ENCODE measurements around the gene BECN2.

Gene BECN2

GRCh38 chr1:241918879-241919278, 38.7 kb upstream of the BECN2 start:
- Histone ChIP-seq H3K4me1 (ENCODE audit: insufficient read depth, low read length) (no peaks in the 10 kb centered on the region), H3K4me2 (ENCODE audit: insufficient read depth, low read length) (no peak overlapping the region), H3K4me3 (ENCODE audit: low read depth in 1 of 2, low read length in 2 of 2) (no peak overlapping the region), H3K9me3 (ENCODE audit: insufficient read depth, low read length, severe bottlenecking) (no peaks in the 10 kb centered on the region), H3K9ac (ENCODE audit: low read depth, low read length) (no peak overlapping the region), H3K36me3 (ENCODE audit: insufficient read depth, low read length) (no peaks in the 10 kb centered on the region), H2AFZ (ENCODE audit: low read depth, low read length) (no peak overlapping the region), H3K27ac (ENCODE audit: low read length) (no peak overlapping the region), H3K79me2 (ENCODE audit: insufficient read depth, low read length) (no peaks in the 10 kb centered on the region), H4K20me1 (ENCODE audit: insufficient read depth, low read length) (no peaks in the 10 kb centered on the region), H3K27me3 (ENCODE audit: insufficient read depth, low read length, poor library complexity) (no peaks in the 10 kb centered on the region)
- TF ChIP-seq, protein P1, sequence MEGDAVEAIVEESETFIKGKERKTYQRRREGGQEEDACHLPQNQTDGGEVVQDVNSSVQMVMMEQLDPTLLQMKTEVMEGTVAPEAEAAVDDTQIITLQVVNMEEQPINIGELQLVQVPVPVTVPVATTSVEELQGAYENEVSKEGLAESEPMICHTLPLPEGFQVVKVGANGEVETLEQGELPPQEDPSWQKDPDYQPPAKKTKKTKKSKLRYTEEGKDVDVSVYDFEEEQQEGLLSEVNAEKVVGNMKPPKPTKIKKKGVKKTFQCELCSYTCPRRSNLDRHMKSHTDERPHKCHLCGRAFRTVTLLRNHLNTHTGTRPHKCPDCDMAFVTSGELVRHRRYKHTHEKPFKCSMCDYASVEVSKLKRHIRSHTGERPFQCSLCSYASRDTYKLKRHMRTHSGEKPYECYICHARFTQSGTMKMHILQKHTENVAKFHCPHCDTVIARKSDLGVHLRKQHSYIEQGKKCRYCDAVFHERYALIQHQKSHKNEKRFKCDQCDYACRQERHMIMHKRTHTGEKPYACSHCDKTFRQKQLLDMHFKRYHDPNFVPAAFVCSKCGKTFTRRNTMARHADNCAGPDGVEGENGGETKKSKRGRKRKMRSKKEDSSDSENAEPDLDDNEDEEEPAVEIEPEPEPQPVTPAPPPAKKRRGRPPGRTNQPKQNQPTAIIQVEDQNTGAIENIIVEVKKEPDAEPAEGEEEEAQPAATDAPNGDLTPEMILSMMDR (IDR thresholded peaks at IDR 0.05; ENCODE audit: borderline replicate concordance, extremely low read depth, low read length, poor library complexity, severe bottlenecking), result no peak
- TF ChIP-seq EZH2 (IDR thresholded peaks at IDR 0.05; ENCODE audit: borderline replicate concordance, low read depth, low read length, severe bottlenecking), result no peak
- ATAC-seq (ENCODE audit: insufficient read depth, low read depth) (no peak), DNase-seq (no peak)

DNA sequence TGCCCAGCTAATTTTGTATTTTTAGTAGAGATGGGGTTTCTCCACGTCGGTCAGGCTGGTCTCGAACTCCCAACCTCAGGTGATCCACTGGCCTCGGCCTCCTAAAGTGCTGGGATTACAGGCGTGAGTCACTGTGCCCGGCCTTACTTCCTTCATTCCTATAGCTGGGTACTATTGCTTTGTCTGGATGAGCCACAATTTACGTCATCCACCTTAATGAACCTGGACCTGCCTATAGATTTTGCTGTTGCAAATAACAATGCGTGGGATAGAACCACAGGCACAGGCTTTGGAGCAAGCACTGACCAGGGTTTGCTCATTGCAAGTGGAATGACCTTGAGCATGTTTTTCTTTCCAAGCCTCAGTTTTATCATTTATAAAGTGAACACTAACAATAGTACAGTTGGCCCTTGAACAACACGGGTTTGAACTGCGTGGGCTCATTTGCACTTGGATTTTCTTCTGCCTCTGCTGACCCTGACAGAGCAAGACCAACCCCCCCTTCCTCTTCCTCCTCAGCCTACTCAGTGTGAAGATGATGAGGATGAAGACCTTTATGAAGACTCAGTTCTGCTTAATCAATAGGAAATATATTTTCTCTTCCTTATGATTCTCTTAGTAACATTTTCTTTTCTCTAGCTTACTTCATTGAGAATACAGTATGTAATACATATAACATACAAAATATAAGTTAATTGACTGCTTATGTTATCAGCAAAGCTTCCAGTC, 33.3 kb upstream of the BECN2 start:
- Histone ChIP-seq H3K27me3 (ENCODE audit: insufficient read depth, low read length, poor library complexity) (no peaks in the 10 kb centered on the region), H3K4me3 (ENCODE audit: low read depth in 1 of 2, low read length in 2 of 2) (no peak overlapping the region), H3K9me3 (ENCODE audit: insufficient read depth, low read length, severe bottlenecking) (no peaks in the 10 kb centered on the region), H3K27ac (ENCODE audit: low read length) (no peak overlapping the region), H2AFZ (ENCODE audit: low read depth, low read length) (no peak overlapping the region), H3K36me3 (ENCODE audit: insufficient read depth, low read length) (no peaks in the 10 kb centered on the region), H3K79me2 (ENCODE audit: insufficient read depth, low read length) (no peaks in the 10 kb centered on the region), H4K20me1 (ENCODE audit: insufficient read depth, low read length) (no peaks in the 10 kb centered on the region), H3K4me1 (ENCODE audit: insufficient read depth, low read length) (no peaks in the 10 kb centered on the region), H3K9ac (ENCODE audit: low read depth, low read length) (no peak overlapping the region), H3K4me2 (ENCODE audit: insufficient read depth, low read length) (no peak overlapping the region)
- TF ChIP-seq, protein P1 (IDR thresholded peaks at IDR 0.05; ENCODE audit: borderline replicate concordance, extremely low read depth, low read length, poor library complexity, severe bottlenecking), result no peak
- TF ChIP-seq EZH2 (IDR thresholded peaks at IDR 0.05; ENCODE audit: borderline replicate concordance, low read depth, low read length, severe bottlenecking), result no peak
- DNase-seq, result no peak
- no peak for ATAC-seq (ENCODE audit: insufficient read depth, low read depth)

DNA sequence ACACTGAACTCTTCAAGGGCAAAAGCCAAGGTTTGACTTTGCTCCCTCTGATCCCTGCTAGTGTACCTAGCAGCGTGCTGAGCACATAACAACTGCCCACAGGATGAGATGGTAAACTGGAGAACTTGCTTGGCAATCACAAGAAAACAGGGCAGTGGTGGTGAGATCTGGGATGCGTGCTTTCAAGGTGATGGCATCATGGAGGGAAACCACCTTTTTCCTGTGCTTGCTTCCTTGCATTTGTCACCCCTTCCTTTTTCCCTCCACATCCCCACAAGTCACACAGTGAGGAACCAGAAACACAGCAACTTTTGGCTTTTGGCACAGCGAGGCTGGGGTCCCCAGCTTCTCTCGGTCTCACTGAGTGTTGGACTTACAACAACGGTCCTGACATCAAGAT, 31.4 kb upstream of the BECN2 start:
- Histone ChIP-seq H3K4me3 (ENCODE audit: low read depth in 1 of 2, low read length in 2 of 2) (no peak overlapping the region), H3K4me2 (ENCODE audit: insufficient read depth, low read length) (no peak overlapping the region), H3K27ac (ENCODE audit: low read length) (no peak overlapping the region), H3K4me1 (ENCODE audit: insufficient read depth, low read length) (no peaks in the 10 kb centered on the region), H4K20me1 (ENCODE audit: insufficient read depth, low read length) (no peaks in the 10 kb centered on the region), H3K36me3 (ENCODE audit: insufficient read depth, low read length) (no peaks in the 10 kb centered on the region), H3K27me3 (ENCODE audit: insufficient read depth, low read length, poor library complexity) (no peaks in the 10 kb centered on the region), H2AFZ (ENCODE audit: low read depth, low read length) (no peak overlapping the region), H3K79me2 (ENCODE audit: insufficient read depth, low read length) (no peaks in the 10 kb centered on the region), H3K9me3 (ENCODE audit: insufficient read depth, low read length, severe bottlenecking) (no peaks in the 10 kb centered on the region), H3K9ac (ENCODE audit: low read depth, low read length) (no peak overlapping the region)
- TF ChIP-seq EZH2 (IDR thresholded peaks at IDR 0.05; ENCODE audit: borderline replicate concordance, low read depth, low read length, severe bottlenecking), result no peak
- TF ChIP-seq, protein P1 (IDR thresholded peaks at IDR 0.05; ENCODE audit: borderline replicate concordance, extremely low read depth, low read length, poor library complexity, severe bottlenecking), result no peak
- DNase-seq (no peak), ATAC-seq (ENCODE audit: insufficient read depth, low read depth) (no peak)
